HG02588 (cell line): ENCODE measurements around the gene TPK1.
"Not testable (repeated sequence)": the region's sequence is repeated elsewhere in the genome, so short reads cannot be mapped to it uniquely, and the experiment has no call there.

Experiments used
- ATAC-seq: cut with Tn5 transposase; IDR thresholded peaks from one replicate; pipeline ENCODE4 v1.9.1; 2021; ENCODE audit warnings: mild to moderate bottlenecking, moderate library complexity; ENCODE audit not compliant: unreplicated experiment

TPK1 gene

DNA sequence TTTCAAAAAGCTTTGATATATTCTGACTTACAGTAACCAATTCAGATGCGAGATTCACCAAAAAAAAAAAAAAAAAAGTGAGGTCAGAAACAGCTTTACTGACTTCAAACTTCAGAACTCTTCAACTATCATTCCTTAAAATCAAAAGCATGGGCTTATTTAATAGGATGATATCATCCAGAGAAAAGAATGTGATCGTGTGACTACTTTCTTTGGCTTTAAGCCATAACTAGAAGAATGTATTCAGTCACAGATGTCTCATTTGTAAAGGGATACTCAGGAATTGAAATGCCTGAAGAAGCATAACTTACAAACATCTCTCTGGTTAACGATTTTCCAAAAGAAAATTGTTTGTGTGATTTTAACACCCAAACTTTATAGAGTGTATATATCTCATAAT, 11.5 kb downstream of the TPK1 start:
- ATAC-seq = no peak

GRCh38 chr7:144822223-144822622, 13.6 kb downstream of the TPK1 start:
- ATAC-seq = no peak

DNA sequence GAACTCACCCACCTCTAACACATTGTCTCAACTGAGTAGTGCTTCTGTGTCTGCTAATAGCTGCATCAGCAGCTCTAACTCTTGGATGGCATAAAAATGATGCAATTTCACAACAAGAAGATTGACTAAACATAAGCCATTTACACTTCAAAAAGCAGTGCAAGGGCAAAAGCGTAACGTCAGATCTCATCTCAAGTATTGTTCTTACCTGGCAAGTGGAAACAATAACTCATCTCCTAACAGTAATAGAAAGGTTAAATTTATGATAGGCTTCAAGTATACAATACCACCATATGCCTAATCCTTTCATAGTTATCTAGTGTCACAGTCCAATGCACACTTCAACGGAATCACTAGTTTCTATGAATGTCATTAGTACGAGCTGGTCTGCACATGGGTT, 14.8 kb downstream of the TPK1 start:
- ATAC-seq = peak; percentile 52

DNA sequence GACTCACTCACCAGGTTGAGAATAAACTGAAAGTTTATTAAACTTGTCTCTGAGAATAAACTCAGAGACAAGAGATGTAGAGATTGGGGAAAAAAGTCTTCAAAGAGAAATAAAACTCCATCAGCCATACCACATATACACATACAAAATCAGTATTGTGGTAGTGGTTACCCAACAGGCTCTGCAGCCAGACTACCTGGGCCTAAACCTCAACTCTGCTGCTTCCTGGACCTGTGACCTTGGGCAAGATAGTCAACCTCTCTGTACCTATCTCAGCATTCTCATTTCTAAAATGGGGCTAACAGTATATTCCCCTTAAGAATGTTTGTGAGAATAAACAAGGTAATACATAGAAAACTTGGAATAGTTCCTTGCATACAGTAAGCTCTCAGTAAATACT, 15.3 kb downstream of the TPK1 start:
- ATAC-seq = no peak

DNA sequence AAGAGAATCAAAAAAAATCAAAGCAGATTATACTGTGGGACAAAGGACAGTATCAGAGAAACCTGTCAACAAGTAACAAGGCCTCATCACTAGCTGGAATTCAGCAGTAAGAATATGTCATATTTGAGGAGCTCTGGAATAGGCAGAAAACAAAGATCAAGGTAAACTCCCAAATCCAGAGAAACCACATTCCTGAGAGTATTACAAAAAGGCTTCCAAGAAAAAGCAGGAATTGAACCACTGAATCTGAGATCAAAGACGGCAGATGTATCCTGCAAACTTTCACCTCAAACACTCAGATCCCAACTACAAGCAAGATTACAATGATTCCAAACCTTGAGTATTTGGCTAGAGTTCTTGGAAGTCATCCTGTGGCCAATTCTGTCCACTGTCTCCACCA, 16.3 kb downstream of the TPK1 start:
- ATAC-seq = no peak

DNA sequence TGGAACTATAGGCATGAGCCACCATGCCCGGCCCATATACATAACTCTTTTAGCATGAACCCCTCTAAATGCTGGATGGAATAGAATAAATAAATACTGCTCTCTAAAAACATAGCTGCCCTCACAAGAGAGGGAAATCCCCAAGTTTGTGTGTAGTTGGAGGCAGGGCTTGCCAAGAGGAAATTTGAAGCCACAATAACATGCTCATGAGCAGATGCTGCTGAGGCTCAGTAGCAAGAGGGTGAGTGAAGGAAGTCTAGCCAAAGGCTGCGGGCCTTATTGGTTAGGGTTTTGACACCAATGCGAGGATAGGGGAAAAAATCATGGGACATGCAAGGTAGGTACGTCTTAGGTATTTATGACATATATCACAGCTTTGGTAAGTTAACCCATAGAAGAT, 17.3 kb downstream of the TPK1 start:
- peak; percentile 69 for ATAC-seq

- no peak for ATAC-seq
Measured at GRCh38 chr7:144817001-144817400, 18.9 kb downstream of the TPK1 start.

DNA sequence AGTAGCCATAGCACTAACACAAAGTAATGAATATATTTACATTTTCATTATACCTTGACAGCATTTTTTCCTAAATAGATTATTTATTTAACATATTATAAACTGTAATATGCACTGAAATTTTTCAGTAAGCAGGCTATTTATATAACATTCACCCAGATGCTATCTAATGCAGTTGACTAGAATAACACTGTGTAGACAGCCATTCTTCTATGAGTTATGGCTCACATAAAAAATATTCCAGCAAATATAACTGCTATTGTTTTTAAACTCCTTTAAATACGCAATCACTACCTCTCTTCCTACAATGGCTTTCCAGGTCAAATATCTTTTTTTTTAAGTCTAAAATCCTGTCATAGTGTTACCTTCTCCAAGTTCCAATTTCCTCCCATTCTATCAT, 21.6 kb downstream of the TPK1 start:
- no peak for ATAC-seq

GRCh38 chr7:144812379-144813283, 23.2 kb downstream of the TPK1 start:
- peak; percentile 93 for ATAC-seq

DNA sequence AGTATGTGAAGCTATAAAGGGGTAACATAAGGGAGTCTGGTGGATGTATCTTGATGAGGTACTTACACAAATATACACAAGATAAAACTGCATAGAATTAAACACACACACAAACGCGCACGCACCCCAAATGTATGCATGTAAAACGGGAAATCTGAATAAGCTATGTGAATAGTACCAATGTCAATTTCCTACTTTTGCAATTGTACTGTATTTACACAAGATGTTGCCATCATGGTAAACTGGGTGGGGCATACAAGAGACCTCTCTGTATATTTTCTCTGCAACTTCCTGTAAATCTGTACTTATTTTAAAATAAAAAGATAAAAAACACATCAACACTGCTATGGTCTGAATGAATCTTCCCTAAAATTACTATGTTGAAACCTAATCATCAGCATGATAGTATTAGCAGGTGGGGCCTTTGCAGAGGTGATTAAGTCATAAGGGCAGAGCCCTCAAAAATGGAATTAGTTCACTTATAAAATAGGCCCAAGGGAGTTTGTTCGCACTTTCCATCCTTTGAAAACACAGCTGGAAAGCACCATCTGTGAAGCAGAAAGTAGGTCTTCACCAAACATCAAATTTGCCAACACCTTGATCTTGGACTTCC, 30.1 kb downstream of the TPK1 start:
- no peak for ATAC-seq

DNA sequence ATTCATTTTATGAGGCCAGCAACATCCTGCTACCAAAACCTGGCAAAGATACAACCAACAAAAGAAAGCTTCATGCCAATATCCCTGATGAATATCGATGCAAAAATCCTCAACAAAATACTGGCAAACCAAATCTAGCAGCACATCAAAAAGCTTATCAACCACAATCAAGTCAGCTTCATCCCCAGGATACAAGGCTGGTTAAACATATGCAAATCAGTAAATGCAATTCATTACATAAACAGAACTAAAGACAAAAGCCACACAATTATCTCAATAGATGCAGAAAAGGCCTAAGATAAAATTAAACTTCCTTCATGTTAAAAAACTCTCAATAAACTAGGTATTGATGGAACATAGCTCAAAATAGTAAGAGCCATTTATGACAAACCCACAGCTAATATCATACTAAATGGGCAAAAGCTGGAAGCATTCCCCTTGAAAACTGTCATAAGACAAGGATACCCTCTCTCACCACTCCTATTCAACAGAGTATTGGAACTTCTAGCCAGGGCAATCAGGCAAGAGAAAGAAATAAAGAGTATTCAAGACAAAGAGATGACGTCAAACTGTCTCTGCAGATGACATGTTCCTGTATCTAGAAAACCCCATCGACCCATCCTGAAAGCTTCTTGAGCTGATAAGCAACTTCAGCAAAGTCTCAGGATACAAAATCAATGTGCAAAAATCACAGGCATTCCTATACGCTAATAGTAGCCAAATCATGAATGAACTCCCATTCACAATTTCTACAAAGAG, 35.0 kb downstream of the TPK1 start:
- not testable (repeated sequence) for ATAC-seq

GRCh38 chr7:144796919-144797318, 38.9 kb downstream of the TPK1 start:
- ATAC-seq = no peak

GRCh38 chr7:144792050-144792449, 43.8 kb downstream of the TPK1 start:
- no peak for ATAC-seq

DNA sequence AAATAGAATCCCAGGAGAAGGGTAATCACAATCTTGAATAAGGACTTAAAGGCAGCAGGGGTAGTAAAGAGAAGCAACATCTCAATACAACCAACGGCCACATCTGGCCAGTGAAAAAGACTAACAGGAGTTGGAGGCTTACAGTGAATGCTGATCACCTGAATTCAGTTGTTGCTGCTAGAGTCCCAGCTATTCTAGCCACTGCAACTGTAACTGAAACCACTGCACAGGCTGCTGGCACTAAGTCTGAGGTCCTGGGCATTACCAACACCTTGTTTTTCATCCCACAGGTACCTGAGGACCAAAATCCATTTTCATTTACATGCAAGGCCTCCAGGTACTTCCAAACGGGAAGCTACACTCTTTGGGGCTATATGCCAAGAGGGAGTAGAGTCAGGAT, 44.4 kb downstream of the TPK1 start:
- no peak for ATAC-seq

DNA sequence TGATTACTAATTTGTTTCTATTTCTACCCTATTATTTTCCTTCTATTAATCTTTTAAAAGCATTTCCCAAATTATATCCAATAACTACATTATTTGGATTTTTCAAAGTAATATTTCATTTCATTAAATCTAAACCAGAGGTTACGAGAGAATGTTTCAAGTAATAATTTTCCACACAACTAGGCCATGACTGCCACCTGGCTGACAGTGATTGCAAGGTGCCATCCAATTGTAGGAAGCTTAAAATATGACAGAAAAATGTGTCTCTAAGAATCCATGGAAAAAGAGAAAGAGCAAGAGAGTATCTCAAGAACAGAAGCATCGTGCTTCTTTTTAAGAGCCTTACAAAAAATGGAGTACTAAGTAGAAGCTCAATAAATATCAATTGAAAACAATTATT, 48.7 kb downstream of the TPK1 start:
- no peak for ATAC-seq

DNA sequence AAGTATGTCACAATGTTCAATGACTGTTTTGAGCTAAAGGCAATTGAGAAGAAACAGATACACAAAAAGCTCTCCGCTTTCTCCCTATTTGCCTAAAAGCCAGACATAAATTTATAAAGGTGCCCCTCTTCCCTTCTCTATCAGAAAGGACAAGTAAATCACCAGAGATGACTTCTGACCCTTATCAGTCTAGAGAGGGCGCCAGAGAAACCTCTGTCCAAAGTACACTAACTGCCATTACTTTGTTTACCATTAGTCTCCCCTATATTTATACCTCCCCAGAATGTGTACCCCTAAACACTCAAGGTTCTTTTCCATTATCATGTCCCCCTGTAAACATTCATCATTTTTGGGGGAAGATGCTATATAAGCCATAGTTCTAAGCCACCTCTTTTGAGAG, 49.3 kb downstream of the TPK1 start:
- no peak for ATAC-seq

- ATAC-seq = no peak
Measured at GRCh38 chr7:144786079-144786478, 49.8 kb downstream of the TPK1 start.

GRCh38 chr7:144785521-144785920, 50.3 kb downstream of the TPK1 start:
- no peak for ATAC-seq

DNA sequence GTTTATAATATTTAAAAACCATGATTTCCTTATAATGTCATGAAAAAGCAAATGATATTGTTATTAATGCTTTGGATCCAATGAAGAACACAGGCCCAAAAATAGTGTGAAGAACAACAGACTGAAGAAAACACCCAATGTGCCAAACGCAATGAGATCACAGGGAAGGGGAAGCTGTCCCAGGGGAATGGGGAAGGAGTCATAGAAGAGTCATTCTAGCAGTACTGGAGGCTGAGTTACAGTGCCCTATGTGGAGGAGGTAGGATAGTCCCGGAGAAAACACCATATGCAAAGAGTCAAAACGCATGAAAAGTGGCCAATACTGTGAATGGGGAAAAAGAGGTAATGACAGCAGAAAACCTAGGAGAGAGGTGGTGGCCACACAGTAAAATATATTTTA, 50.9 kb downstream of the TPK1 start:
- ATAC-seq = no peak

DNA sequence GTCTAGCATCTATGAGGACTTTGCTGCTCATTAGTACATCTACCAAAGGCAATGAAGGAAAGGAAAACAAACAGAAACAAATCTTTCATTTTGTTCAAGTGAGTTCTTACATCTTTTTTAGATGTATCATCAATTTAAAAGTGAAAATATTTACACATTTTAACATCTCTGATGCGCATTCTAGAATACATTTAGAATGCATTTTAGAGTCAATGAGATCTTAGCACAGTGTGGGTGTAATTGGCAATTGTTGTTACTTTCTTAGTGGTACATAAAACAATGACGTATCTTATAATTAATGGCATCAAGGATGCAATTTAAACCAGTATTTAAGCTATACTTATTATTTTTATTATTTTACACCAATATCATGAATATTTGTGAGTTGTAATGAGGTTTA, 51.4 kb downstream of the TPK1 start:
- no peak for ATAC-seq

DNA sequence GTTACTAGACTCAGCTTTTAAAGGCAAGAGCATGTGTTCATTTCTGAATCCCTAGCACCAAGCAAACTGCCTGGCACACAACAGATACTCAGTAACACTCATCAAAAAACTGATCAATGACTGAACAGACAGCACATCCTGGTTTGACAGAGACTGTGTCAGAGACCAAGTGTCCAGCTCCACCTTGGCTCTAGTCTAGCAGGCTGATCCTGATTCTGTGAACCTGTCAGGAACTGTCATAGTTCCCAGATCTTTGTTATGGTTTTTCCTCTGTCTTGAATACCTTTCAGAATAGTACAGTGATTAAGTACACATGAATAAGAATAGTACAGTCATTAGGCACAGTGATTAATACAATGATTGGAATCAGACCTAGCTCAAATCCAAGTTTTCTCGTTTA, 53.0 kb downstream of the TPK1 start:
- ATAC-seq = no peak
